ENCODE results near the gene EGFL8. TPM values are rescaled to one million over a fixed set of nuclear protein-coding genes. Genes with fewer than 3 reads are reported as not detected.

EGFL8 gene
- total and polyA plus RNA-seq, 12 donors = 1.3 to 103 (median 9.0) TPM

DNA sequence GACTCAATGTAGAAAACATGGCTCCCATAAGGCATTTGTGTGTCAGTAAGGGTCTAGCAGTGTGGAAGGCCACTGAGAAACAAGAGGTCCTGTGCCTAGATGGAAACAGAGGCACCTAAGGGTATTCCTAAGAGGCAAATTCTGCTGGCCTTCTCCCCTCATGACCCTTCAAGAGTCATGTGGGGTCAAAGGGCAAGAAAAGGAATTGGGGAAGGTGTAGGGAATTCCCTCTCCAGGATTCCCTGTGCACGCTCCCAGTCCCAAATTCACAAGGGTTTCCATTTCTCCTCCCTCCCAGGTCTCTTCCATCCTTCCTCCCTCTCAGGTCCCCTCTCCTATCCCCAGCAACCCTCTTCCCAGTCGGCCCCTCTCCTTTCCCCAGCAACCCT lies 10.9 kb downstream of the EGFL8 start:
- H3K4me3 ChIP-seq = peak overlapping the region in 3 of 4 donors; percentile 84 to 98 (median 88)
- peaks cover 0 to 14% of the 10 kb centered on the region in 2 donors for H3K36me3 ChIP-seq (replicated peaks in 1 of 2)
- H3K27ac ChIP-seq = peak overlapping the region in 4 of 5 donors; percentile 87 to 98 (median 94)
- intact Hi-C loops (cut with DNase I) = no loop called here
- no peaks in the 10 kb centered on the region for H3K9me3 ChIP-seq (replicated peaks in 1 of 3)
- no peak for TF ChIP-seq POLR2A (IDR thresholded peaks at IDR 0.05)
- no peak for TF ChIP-seq CTCF (IDR thresholded peaks at IDR 0.05)
- H3K4me1 ChIP-seq (replicated peaks in 1 of 2) = peaks cover 33 to 46% of the 10 kb centered on the region in 2 donors
- H3K27me3 ChIP-seq = no peaks in the 10 kb centered on the region
- 10 to 16% (median 15%) methylated on average over 2 of the region's 2 CpGs for WGBS, 4 donors
- peak in 1 of 7 donors; percentile 18 for DNase-seq

DNA sequence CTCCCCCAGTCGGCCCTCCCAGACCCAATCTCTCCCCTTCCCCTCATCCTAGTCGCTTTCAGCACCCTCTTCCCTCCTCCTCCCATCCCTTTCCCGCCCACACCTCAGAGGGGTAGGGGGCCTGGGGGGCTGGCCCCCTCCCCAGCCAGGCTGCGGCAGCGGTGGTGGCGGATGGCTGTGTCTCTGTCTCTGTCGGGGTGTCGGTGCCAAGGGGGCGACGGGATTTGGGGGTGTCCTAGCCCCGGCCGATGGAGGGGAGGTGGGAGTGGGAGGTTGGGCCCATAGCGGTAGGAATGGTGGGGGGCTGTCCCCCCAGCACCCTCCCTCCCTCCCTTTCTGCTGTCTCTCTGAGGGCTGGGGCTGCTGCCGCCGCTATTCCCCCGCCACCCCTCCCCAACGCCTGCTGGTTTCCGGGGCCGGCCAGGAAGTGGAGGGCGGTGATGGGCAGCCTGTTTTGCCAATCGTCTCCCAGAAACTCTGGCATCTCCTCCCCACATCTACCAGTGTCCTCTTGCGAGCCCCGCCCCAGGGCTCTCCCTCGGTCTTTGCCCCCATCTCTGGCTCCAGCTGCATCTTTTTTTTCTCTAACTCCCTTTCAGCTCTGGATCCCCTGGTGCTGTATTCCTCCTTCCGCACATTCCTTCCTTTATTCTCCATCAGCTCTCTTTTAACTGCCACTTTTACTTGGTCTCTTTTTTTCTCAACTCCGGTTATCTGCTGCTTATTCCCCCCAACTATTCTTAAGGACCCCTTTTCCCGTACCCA lies 11.5 kb downstream of the EGFL8 start, which contains the start of gene AGPAT1:
Gene AGPAT1, minus strand, starts transcription at position 374 of the 765 bp plus-strand sequence. CDS start 4,588 bp downstream, outside the sequence.
- TF ChIP-seq CTCF (IDR thresholded peaks at IDR 0.05) = no peak
- TF ChIP-seq POLR2A (IDR thresholded peaks at IDR 0.05) = peak in 1 of 2 donors; percentile 51
- DNase-seq = peak; percentile 95 to 99 (median 98)
- Histone ChIP-seq H3K36me3 (replicated peaks in 1 of 2) (peaks cover 0 to 13% of the 10 kb centered on the region in 2 donors), H3K9me3 (replicated peaks in 1 of 3) (no peaks in the 10 kb centered on the region), H3K4me3 (peak within 1 kb of the TSS in 3 of 4 donors; percentile 84 to 98 (median 88)), H3K27me3 (no peaks in the 10 kb centered on the region), H3K27ac (peak within 1 kb of the TSS; percentile 87 to 98 (median 94)), H3K4me1 (replicated peaks in 1 of 2) (peaks cover 33 to 46% of the 10 kb centered on the region in 2 donors)
- intact Hi-C loops (cut with DNase I) = no loop called here
- 0 to 1% (median 1%) methylated on average over 14 to 27 of the region's 27 CpGs for WGBS, 4 donors

GRCh38 chr6:32176476-32177182 lies 12.2 kb downstream of the EGFL8 start:
- DNase-seq = peak in 1 of 7 donors; percentile 47
- 19 to 25% (median 25%) methylated on average over 5 of the region's 5 CpGs for WGBS, 4 donors
- Histone ChIP-seq H3K27me3 (no peaks in the 10 kb centered on the region), H3K36me3 (replicated peaks in 1 of 2) (peaks cover 0 to 19% of the 10 kb centered on the region in 2 donors), H3K4me3 (peak overlapping the region in 2 of 4 donors; percentile 4 to 84), H3K9me3 (replicated peaks in 1 of 3) (no peaks in the 10 kb centered on the region), H3K27ac (peak overlapping the region; percentile 87 to 98 (median 94)), H3K4me1 (replicated peaks in 1 of 2) (peaks cover 33 to 46% of the 10 kb centered on the region in 2 donors)
- intact Hi-C loops (cut with DNase I) = no loop called here
- TF ChIP-seq POLR2A (IDR thresholded peaks at IDR 0.05) = no peak
- TF ChIP-seq CTCF (IDR thresholded peaks at IDR 0.05) = no peak

DNA sequence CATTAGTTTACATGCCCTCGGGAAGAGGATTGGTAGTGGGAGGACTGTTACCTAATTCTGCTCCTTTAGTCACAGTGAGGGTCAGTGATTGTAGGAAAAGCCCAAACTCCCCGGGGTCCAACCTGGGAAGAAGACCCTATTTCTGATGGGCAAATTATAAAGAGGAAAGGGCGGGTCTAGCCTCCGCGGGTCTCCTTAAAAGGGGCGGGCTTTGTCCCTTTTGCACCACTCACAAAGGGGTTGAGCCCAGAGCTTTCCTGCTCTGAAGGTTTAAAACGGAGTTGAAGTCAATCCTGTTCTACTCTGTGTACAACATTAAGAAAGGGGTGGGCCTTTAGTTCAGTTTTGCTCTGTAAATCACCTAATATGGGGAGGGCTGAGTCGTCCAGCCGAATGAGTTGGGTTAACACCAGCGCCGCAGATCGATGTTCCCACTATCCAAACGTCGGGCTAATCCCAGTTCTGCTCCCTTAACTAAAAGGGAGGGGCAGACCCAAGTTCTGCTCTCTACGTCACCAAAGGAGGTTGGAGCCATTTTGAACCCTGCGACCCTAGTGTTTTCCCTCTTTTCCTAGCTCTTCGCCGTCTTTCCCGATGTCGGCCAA lies 12.9 kb downstream of the EGFL8 start:
- intact Hi-C loops (cut with DNase I) = no loop called here
- Histone ChIP-seq H3K4me1 (replicated peaks in 1 of 2) (peaks cover 33 to 46% of the 10 kb centered on the region in 2 donors), H3K9me3 (replicated peaks in 1 of 3) (no peaks in the 10 kb centered on the region), H3K4me3 (peak overlapping the region in 2 of 4 donors; percentile 4 to 84), H3K27ac (peak overlapping the region; percentile 87 to 98 (median 94)), H3K36me3 (replicated peaks in 1 of 2) (peaks cover 0 to 24% of the 10 kb centered on the region in 2 donors), H3K27me3 (no peaks in the 10 kb centered on the region)
- DNase-seq = peak in 5 of 7 donors; percentile 34 to 70 (median 57)
- peak in 1 of 2 donors; percentile 40 for TF ChIP-seq POLR2A (IDR thresholded peaks at IDR 0.05)
- no peak for TF ChIP-seq CTCF (IDR thresholded peaks at IDR 0.05)
- 0 to 1% (median 0%) methylated on average over 20 of the region's 20 CpGs for WGBS, 4 donors
